HFFc6 (cell line): Measurements from ENCODE around the gene MRPS27. TPM values are rescaled to one million over a fixed set of nuclear protein-coding genes. Genes with fewer than 3 reads are reported as not detected.
A peak's percentile ranks its signal among the peaks of the same experiment; 100 is the strongest.

Experiments
- DNase-seq: peaks from one replicate; pipeline ENCODE4 v3.0.0-alpha.2; 2018
- H3K27ac Mint-ChIP-seq: 2 replicates; pipeline ENCODE4 v1.8.0; 2020; ENCODE audit warnings: mild to moderate bottlenecking, mixed read lengths
- H3K27me3 Mint-ChIP-seq: 2 replicates; pipeline ENCODE4 v1.8.0; 2021; ENCODE audit warnings: mild to moderate bottlenecking, moderate library complexity, mixed read lengths; ENCODE audit not compliant: insufficient read depth
- H3K36me3 Mint-ChIP-seq: 2 replicates; pipeline ENCODE4 v1.8.0; 2021; ENCODE audit warnings: low read depth, mixed read lengths
- H3K4me1 Mint-ChIP-seq: 2 replicates; pipeline ENCODE4 v1.8.0; 2020; ENCODE audit warnings: low read depth, mixed read lengths
- H3K4me3 Mint-ChIP-seq: 2 replicates; pipeline ENCODE4 v1.8.0; 2020; ENCODE audit warnings: mild to moderate bottlenecking, moderate library complexity, mixed read lengths
- H3K9me3 Mint-ChIP-seq: 2 replicates; pipeline ENCODE4 v1.8.0; 2020; ENCODE audit warnings: mild to moderate bottlenecking, mixed read lengths
- CTCF ChIP-seq: fragments of 200-600 bp; sonication (generic); IDR thresholded peaks from 2 replicates; pipeline ENCODE4 v1.5.0; 2021; ENCODE audit warnings: antibody characterized with exemption, mild to moderate bottlenecking
- total RNA-seq, 6 experiments: library from RNA; stranded (reverse); fragmentation: NEBNext Ultra II Directional; extraction: Animal tissue kit (Norgen Biotek cat#: 25700); gene quantifications; 2 replicates in 1 of 6; 3 replicates in 5 of 6; pipeline ENCODE4 v1.2.3, GENCODE V29; 2021

Gene MRPS27
- total RNA-seq, 6 experiments from 2014 or later: 46.1 to 74.1 (median 57.9) TPM

- DNase-seq: peak; percentile 80
- TF ChIP-seq CTCF: no peak
- Mint-ChIP-seq H3K4me3 (peak overlapping the region; percentile 83), H3K27me3 (peaks cover 8% of the 10 kb centered on the region), H3K9me3 (no peaks in the 10 kb centered on the region), H3K4me1 (peaks cover 58% of the 10 kb centered on the region), H3K27ac (peak overlapping the region; percentile 92), H3K36me3 (peaks cover 35% of the 10 kb centered on the region)
Observed at GRCh38 chr5:72210888-72211678, 109.0 kb downstream of the MRPS27 start.

GRCh38 chr5:72209147-72210115 lies 110.6 kb downstream of the MRPS27 start:
- Mint-ChIP-seq H3K9me3 (no peaks in the 10 kb centered on the region), H3K4me1 (peaks cover 74% of the 10 kb centered on the region), H3K36me3 (peaks cover 47% of the 10 kb centered on the region), H3K4me3 (peak overlapping the region; percentile 25; the same call in 1 of the 2 replicates), H3K27ac (peak overlapping the region; percentile 92), H3K27me3 (peaks cover 10% of the 10 kb centered on the region)
- peak; percentile 71 for DNase-seq
- TF ChIP-seq CTCF: no peak

GRCh38 chr5:72208324-72208926 lies 111.6 kb downstream of the MRPS27 start:
- Mint-ChIP-seq H3K27ac (peak overlapping the region; percentile 92), H3K4me1 (peaks cover 84% of the 10 kb centered on the region)
- no peak for TF ChIP-seq CTCF

GRCh38 chr5:72206994-72207393 lies 113.0 kb downstream of the MRPS27 start:
- no peak overlapping the region for H3K4me3 Mint-ChIP-seq
- DNase-seq: no peak
- no peak for TF ChIP-seq CTCF
- peaks cover 61% of the 10 kb centered on the region for H3K36me3 Mint-ChIP-seq
- H3K27ac Mint-ChIP-seq: no peak overlapping the region
- no peaks in the 10 kb centered on the region for H3K9me3 Mint-ChIP-seq
- H3K27me3 Mint-ChIP-seq: peaks cover 8% of the 10 kb centered on the region
- H3K4me1 Mint-ChIP-seq: peaks cover 91% of the 10 kb centered on the region

More at GRCh38 chr5:72208324-72208926, 111.6 kb downstream of the MRPS27 start:
- H3K36me3 Mint-ChIP-seq: peaks cover 51% of the 10 kb centered on the region
- DNase-seq: no peak
- no peak overlapping the region; the same call in 1 of the 2 replicates for H3K4me3 Mint-ChIP-seq
- no peaks in the 10 kb centered on the region for H3K9me3 Mint-ChIP-seq
- peaks cover 10% of the 10 kb centered on the region for H3K27me3 Mint-ChIP-seq

- H3K4me1 Mint-ChIP-seq: peaks cover 88% of the 10 kb centered on the region
- peaks cover 61% of the 10 kb centered on the region for H3K36me3 Mint-ChIP-seq
- no peaks in the 10 kb centered on the region for H3K9me3 Mint-ChIP-seq
- no peak for DNase-seq
- no peak for TF ChIP-seq CTCF
- peaks cover 4% of the 10 kb centered on the region for H3K27me3 Mint-ChIP-seq
- H3K4me3 Mint-ChIP-seq: no peak overlapping the region
- peak overlapping the region; percentile 14 for H3K27ac Mint-ChIP-seq
Observed at GRCh38 chr5:72206160-72206559, 113.9 kb downstream of the MRPS27 start.
